Epithelial cell of esophagus (primary cell): ENCODE results near the gene NOC4L.

Experiments used
- DNase-seq: peaks from one replicate; pipeline ENCODE4 v3.0.0; 2010; ENCODE audit warnings: low read depth
- H3K4me3 ChIP-seq: 2 replicates; pipeline ENCODE4 v1.5.1; 2011; ENCODE audit warnings: mild to moderate bottlenecking, low read length, control low read depth
- TF ChIP-seq, protein P1 (sequence below): IDR thresholded peaks from 2 replicates; pipeline ENCODE4 v1.5.1; 2011; ENCODE audit warnings: low read depth, mild to moderate bottlenecking, low read length, control low read depth, inconsistent platforms; ENCODE audit not compliant: insufficient read depth; ENCODE audit errors: missing control alignments

Gene NOC4L

DNA sequence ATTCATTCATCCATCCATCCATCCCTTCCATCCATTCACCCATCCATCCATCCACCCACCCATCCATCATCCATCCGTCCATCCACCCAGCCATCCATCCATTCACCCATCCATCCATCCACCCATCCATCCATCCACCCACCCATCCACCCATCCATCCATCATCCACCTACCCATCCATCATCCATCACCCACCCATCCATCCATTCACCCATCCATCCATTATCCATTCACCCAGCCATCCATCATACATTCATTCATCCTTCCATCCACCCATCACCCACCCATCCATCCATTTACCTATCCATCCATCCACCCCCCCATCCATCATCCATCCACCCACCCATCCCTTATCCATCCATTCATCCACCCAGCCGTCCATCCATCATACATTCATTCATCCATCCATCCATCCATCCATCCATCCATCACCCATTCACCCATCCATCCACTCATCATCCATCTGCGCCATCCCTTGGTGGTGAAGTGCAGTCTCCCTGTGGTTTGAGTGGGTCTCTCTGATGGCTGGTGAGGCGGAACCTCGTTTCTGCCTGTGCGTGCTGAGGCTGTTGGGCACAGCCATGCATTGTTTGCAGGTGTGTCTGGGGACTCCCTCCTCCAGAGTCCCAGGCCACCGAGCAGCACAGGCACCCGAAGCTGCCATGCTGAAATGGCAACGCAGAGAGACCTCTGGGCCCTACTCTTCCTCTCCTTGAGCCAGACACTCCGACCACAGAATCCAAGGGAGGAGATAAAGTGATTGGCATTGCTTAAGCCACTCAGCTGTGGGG is 22.7 kb downstream of the NOC4L start:
- no peak overlapping the region for H3K4me3 ChIP-seq
- TF ChIP-seq, protein P1, sequence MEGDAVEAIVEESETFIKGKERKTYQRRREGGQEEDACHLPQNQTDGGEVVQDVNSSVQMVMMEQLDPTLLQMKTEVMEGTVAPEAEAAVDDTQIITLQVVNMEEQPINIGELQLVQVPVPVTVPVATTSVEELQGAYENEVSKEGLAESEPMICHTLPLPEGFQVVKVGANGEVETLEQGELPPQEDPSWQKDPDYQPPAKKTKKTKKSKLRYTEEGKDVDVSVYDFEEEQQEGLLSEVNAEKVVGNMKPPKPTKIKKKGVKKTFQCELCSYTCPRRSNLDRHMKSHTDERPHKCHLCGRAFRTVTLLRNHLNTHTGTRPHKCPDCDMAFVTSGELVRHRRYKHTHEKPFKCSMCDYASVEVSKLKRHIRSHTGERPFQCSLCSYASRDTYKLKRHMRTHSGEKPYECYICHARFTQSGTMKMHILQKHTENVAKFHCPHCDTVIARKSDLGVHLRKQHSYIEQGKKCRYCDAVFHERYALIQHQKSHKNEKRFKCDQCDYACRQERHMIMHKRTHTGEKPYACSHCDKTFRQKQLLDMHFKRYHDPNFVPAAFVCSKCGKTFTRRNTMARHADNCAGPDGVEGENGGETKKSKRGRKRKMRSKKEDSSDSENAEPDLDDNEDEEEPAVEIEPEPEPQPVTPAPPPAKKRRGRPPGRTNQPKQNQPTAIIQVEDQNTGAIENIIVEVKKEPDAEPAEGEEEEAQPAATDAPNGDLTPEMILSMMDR, result no peak
- no peak for DNase-seq

DNA sequence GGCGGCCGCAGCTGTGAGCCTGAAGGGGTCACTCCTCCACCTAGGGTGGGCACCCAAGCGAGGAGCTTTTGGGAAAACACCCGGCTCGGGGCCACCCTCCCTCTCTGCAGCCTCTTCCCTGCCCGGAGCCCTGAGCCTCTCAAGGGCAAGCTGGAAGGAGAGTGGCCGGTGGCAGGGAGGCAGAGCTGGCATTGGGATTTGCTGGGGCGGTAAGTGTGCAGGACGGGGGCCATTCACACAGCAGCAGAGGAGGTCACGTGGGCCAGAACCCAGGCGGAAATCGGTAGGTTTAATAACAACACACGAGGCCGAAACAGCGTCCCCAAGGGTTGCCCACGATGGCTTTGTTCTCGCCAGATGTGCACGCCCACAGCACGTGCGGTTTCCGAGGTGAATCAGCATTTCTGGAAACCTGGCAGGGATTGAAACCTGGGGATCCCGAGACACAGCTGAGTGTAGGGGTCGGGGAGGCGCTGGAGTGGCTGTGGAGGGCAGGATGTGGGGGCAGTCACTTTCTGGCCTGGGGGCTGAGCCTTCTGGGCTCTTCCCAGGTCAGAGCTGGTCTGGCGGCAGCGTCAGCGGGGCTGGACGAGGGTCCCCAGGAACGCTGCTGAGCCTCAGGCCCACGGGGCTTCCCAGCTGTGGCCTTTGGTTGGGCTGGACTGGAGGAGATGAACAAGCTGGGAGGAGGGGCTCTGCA is 23.5 kb downstream of the NOC4L start:
- TF ChIP-seq, protein P1, result no peak
- DNase-seq, result no peak
- no peak overlapping the region for H3K4me3 ChIP-seq

DNA sequence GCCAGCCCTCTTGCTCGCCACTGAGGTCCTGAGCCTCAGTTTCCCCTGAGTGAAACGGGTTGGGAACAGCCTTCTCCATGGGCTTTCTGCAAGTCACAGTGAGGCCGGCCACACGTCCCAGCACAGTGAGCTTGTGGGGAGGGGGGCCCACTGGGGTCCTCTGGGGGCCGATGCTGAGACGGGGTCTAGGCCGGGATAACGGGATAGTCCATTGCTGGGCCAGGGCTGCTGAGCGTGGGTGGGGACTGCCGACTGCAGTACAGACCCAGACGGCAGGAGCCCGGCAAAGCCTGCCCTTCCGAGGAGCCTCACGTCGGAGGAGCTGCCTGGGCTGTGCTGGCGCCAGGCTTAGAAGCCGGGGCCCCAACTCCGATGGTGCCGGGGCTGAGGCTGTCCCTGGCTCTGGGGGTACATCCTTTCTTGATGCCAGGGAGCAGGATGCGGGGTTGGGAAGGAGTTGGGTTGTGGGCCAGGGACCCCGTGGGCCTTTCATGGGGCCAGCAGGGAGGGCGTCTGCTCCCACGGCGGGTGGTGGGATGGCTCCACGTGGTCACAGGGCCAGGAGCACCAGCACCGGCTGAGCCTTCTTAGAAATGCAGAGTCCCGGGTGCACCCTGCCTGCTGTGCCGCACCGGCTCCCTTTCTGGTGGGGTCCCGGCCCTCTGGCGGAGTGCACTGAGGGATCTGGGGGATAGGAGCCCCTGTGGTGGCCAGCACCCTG is 24.2 kb downstream of the NOC4L start:
- DNase-seq, result no peak
- no peak overlapping the region for H3K4me3 ChIP-seq
- TF ChIP-seq, protein P1, result no peak

DNA sequence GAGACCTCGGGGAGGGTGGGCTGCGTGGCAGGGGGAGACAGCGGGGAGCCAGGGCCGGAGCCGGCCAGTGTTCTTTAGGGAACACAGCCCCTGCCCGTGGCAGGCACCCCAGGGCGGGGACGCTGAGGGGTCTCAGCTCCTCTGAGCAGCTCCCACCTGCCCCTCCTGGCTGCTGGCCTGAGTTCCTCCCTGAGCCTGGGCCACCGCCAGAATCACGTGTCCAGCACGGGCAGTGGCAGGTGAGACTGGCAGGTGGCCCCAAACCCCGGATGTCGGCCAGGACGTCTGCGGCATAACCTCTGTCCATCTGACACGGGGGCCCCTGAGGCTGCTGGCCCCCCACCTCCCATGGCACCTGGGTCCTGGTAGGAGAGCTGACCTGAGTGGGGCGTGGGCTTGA is 25.1 kb downstream of the NOC4L start:
- TF ChIP-seq, protein P1, result no peak
- H3K4me3 ChIP-seq, result no peak overlapping the region
- no peak for DNase-seq

DNA sequence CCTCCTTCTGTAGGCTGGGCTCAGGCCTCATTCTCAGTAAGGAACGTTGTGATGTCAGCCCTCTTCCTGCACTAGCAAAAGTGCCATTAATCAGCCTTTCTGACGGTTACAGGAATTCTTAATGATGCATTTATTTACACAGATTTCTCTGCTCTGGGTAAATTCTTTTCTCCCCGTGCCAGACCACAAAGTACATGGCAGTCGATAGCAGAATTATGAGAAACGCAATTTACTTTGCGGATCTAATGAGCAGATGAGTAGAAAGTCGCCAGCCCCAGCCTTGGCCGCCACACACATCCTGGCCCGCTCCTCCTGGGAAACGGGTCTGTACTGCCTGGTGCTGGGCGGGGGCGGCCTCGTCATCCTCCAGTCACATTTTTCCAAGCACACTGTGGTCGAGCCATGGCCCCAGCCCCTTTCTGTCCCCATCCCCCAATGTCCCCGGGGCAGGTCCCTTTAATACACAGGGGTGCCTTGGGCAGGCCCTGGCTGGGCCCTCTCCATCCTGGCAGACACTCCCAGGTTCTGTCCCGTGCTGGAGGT is 25.9 kb downstream of the NOC4L start:
- TF ChIP-seq, protein P1, result no peak

DNA sequence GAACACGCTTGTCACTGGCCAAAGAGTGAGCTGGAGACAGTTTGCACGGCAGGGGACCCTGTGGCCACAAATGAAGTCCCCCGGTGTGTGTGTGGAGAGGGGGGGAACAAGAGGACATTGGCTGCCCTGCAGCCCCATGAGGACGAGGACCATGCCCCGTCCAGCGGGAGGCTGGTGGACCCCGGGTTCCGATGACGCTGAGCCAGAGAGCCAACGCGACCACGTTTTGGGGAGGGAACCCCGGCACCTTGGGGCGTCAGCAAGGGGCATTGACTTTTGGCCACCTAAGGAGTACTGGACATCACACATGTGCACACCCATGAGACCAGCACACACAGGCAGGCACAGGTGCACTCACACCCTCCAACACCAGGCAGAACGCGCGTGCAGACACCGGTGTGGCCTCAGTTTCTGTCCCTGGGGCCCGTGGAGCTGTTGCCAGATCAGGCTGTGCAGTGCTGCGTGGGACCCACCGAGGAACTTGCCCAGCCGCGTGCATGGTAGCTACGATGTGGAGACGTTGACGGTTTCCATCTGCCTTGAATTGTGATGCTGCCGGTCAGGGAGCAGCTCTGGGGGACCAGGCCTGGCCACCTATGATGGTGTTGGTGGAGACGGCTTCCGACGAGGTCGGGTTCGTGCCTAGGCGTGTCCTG is 26.5 kb downstream of the NOC4L start:
- no peak overlapping the region for H3K4me3 ChIP-seq
- no peak for DNase-seq
- TF ChIP-seq, protein P1, result no peak

More for the DNA sequence above, 25.9 kb downstream of the NOC4L start:
- DNase-seq, result no peak
- H3K4me3 ChIP-seq, result no peak overlapping the region
